Body of pancreas (tissue), 4 donors: ENCODE measurements around the gene BRPF1. TPM values are rescaled to one million over a fixed set of nuclear protein-coding genes. Genes with fewer than 3 reads are reported as not detected.

ENCODE experiments used
- ATAC-seq: fragments of 150-250 bp; one replicate; pipeline ENCODE4 v1.9.1; 2016
- DNase-seq, 4 donors: peaks; one replicate each; pipeline ENCODE4 v3.0.0-alpha.2; 2019
- H3K27ac ChIP-seq, 4 donors: fragments of 200-600 bp; sonication (generic); 1 replicate in 3 of 4; 2 replicates in 1 of 4; pipeline versions ENCODE4 v1.5.1 to v1.6.1; 2016 to 2019; ENCODE audit warnings: mild to moderate bottlenecking in 1 of 4, mixed read lengths in 1 of 4, moderate library complexity in 1 of 4
- H3K27me3 ChIP-seq, 2 donors: fragments of 200-600 bp; sonication (generic); one replicate each; pipeline ENCODE4 v1.6.0; 2016; ENCODE audit warnings: mild to moderate bottlenecking in 1 of 2
- H3K36me3 ChIP-seq, 2 donors: fragments of 200-600 bp; sonication (generic); replicated peaks in 1 of 2; 2 replicates each; pipeline ENCODE4 v1.5.1; 2016; ENCODE audit warnings: low read depth in 2 of 2; ENCODE audit not compliant: insufficient read depth in 1 of 2
- H3K4me1 ChIP-seq: fragments of 200-600 bp; sonication (generic); one replicate; pipeline ENCODE4 v1.6.0; 2016
- H3K4me3 ChIP-seq, 2 donors: fragments of 200-600 bp; sonication (generic); 1 replicate in 1 of 2; 2 replicates in 1 of 2; pipeline ENCODE4 v1.5.1; 2016 to 2019
- H3K9me3 ChIP-seq, 3 donors: fragments of 200-600 bp; sonication (generic); 1 replicate in 2 of 3; 2 replicates in 1 of 3; pipeline ENCODE4 v1.5.1; 2016
- CTCF ChIP-seq, 7 experiments: fragments of 450-650 bp in 4 of 7; fragments of 200-600 bp in 3 of 7; sonication (generic) in 3 of 7; IDR thresholded peaks; one replicate each; pipeline ENCODE4 v1.5.1; 2016 to 2019; ENCODE audit warnings: antibody characterized with exemption in 7 of 7
- POLR2A ChIP-seq, 3 donors: fragments of 450-650 bp; IDR thresholded peaks; one replicate each; pipeline ENCODE4 v1.6.1; 2016; ENCODE audit warnings: antibody characterized with exemption in 3 of 3, mild to moderate bottlenecking in 2 of 3
- WGBS, 2 donors: methylation state at CpG; one replicate each; pipeline ENCODE4 v1.1.5; 2017; 5-methylcytosine and 5-hydroxymethylcytosine counted together
- intact Hi-C: fragments of 100-400 bp; cut with DNase I; formaldehyde crosslinking; loops from one replicate; pipeline ENCODE4 v1.15.1; 2023
- total RNA-seq, 2 donors: library from RNA; depleted of rRNA; stranded (reverse); fragments of >200 nt; gene quantifications; one replicate each; pipeline ENCODE4 v1.1.0, GENCODE V29; 2016

Gene BRPF1
- 10 to 100 TPM in 1 of 2 donors, 1 to 10 TPM in 1; 9.6 to 10.9 TPM for total RNA-seq

- Histone ChIP-seq H3K4me3 (peak within 1 kb of the TSS; percentile 90 to 96), H3K9me3 (no peaks in the 10 kb centered on the region), H3K27ac (peak within 1 kb of the TSS; percentile 90 to 100 (median 96)), H3K27me3 (no peaks in the 10 kb centered on the region), H3K36me3 (no peaks in the 10 kb centered on the region), H3K4me1 (peaks cover 21% of the 10 kb centered on the region)
- DNase-seq: peak; percentile 100
- intact Hi-C loops: no loop called here
- TF ChIP-seq POLR2A (IDR thresholded peaks at IDR 0.05) (peak in 2 of 3 donors; percentile 54 to 62), CTCF (IDR thresholded peaks at IDR 0.05) (peak in 4 of 7 experiments; percentile 12 to 42 (median 22))
- ATAC-seq: peak; percentile 98
- WGBS, 2 donors: 0 to 2% methylated on average over 13 to 84 of the region's 88 CpGs
Measured at GRCh38 chr3:9731206-9732079, at the start of gene BRPF1. Gene BRPF1 (plus strand): TSS chr3:9731735. CDS start chr3:9734141, 2,406 bp downstream.

- Histone ChIP-seq H3K27me3 (no peaks in the 10 kb centered on the region), H3K9me3 (no peaks in the 10 kb centered on the region), H3K27ac (peak overlapping the region; percentile 1 to 64 (median 42)), H3K36me3 (peaks cover 10 to 56% of the 10 kb centered on the region in 2 donors), H3K4me3 (no peak overlapping the region), H3K4me1 (peaks cover 13% of the 10 kb centered on the region)
- intact Hi-C loops: no loop called here
- WGBS, 2 donors: 62 to 71% methylated on average over 3 to 6 of the region's 6 CpGs
- ATAC-seq: peak; percentile 71
- peak; percentile 18 to 53 (median 26) for DNase-seq
- TF ChIP-seq CTCF (IDR thresholded peaks at IDR 0.05) (no peak), POLR2A (IDR thresholded peaks at IDR 0.05) (no peak)
Measured at GRCh38 chr3:9682096-9682495, 49.4 kb upstream of the BRPF1 start.

GRCh38 chr3:9683426-9683825 is 48.1 kb upstream of the BRPF1 start:
- intact Hi-C loops: no loop called here
- H3K4me3 ChIP-seq: no peak overlapping the region
- no peaks in the 10 kb centered on the region for H3K9me3 ChIP-seq
- peaks cover 8 to 54% of the 10 kb centered on the region in 2 donors for H3K36me3 ChIP-seq
- 90 to 91% methylated on average over 3 of the region's 3 CpGs for WGBS, 2 donors
- TF ChIP-seq POLR2A (IDR thresholded peaks at IDR 0.05) (no peak), CTCF (IDR thresholded peaks at IDR 0.05) (no peak)
- peaks cover 13% of the 10 kb centered on the region for H3K4me1 ChIP-seq
- DNase-seq: no peak
- no peak overlapping the region for H3K27ac ChIP-seq
- no peak for ATAC-seq
- H3K27me3 ChIP-seq: no peaks in the 10 kb centered on the region

- ATAC-seq: no peak
- intact Hi-C loops: no loop called here
- no peak for TF ChIP-seq CTCF (IDR thresholded peaks at IDR 0.05)
- TF ChIP-seq POLR2A (IDR thresholded peaks at IDR 0.05): no peak
- peaks cover 15 to 56% of the 10 kb centered on the region in 2 donors for H3K36me3 ChIP-seq
- H3K27me3 ChIP-seq: no peaks in the 10 kb centered on the region
- H3K27ac ChIP-seq: no peak overlapping the region
- H3K9me3 ChIP-seq: no peaks in the 10 kb centered on the region
- no peak for DNase-seq
- no peak overlapping the region for H3K4me3 ChIP-seq
- H3K4me1 ChIP-seq: peaks cover 8% of the 10 kb centered on the region
- 88 to 92% methylated on average over 18 of the region's 18 CpGs for WGBS, 2 donors
Measured at GRCh38 chr3:9685216-9686049, 46.1 kb upstream of the BRPF1 start.
